SK-N-SH (cell line): ENCODE data around the gene PRR33.

Source experiments
- CTCF ChIP-seq: fragments of 200-600 bp; sonication (generic); IDR thresholded peaks from 2 replicates; pipeline ENCODE4 v1.6.1; 2017; ENCODE audit warnings: antibody characterized with exemption, mild to moderate bottlenecking, moderate library complexity
- GATA2 ChIP-seq: sonication (generic); formaldehyde crosslinking; IDR thresholded peaks from 2 replicates; pipeline ENCODE4 v1.5.0; 2020; ENCODE audit warnings: mild to moderate bottlenecking, missing genetic modification reagents
- POLR2AphosphoS5 ChIP-seq: IDR thresholded peaks from 2 replicates; pipeline ENCODE4 v1.6.1; 2012; ENCODE audit warnings: low read depth, low read length
- RCOR1 ChIP-seq: fragments of 150-350 bp; IDR thresholded peaks from 2 replicates; pipeline ENCODE4 v1.6.1; 2017; ENCODE audit warnings: antibody characterized with exemption, low read length
- TF ChIP-seq, protein P1 (sequence below): fragments of 150-350 bp; IDR thresholded peaks from 2 replicates; pipeline ENCODE4 v1.6.1; 2017; ENCODE audit warnings: antibody characterized with exemption, low read length, low read depth, borderline replicate concordance

DNA sequence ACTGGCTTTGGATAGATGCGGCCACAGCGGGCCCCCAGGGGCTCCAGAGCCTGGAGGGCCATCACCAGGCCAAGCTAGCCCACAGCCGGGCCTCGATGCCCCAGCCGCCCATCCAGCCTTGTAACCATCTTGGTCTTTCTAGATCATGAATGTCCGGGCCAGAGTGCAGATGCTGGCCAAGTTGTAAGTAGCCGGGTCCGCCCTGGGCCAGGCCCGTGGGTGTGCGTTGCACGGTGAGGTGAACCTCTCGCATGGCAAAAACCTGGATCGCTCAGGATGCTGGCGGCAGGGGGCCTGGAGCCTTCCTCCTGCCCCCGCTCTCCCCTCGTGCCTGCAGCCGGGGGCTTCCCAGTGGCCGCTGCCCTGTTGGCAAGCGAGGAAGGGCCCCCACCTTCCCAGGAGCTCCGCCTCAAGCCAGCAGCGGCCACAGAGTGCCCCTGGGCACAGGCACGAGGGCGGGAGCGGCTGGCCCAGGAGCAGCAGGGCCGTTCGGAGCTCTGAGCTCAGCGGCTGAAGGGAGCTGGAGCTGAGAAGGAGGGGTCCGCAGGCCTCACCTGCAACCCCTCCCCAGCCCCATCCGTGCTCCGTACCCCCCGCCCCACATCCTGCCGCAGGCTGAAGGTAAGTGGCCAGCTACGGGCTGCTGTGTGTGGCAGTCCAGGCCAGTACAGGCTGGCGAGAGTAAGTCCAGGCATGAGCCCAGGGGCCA, 44.5 kb upstream of the PRR33 start:
- TF ChIP-seq, protein P1, sequence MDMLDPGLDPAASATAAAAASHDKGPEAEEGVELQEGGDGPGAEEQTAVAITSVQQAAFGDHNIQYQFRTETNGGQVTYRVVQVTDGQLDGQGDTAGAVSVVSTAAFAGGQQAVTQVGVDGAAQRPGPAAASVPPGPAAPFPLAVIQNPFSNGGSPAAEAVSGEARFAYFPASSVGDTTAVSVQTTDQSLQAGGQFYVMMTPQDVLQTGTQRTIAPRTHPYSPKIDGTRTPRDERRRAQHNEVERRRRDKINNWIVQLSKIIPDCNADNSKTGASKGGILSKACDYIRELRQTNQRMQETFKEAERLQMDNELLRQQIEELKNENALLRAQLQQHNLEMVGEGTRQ: no peak
- TF ChIP-seq CTCF: no peak
- no peak for TF ChIP-seq POLR2AphosphoS5
- no peak for TF ChIP-seq RCOR1
- no peak for TF ChIP-seq GATA2 (CRISPR knock-in tag)
